G401 (cell line): ENCODE data around the gene SETSIP. TPM values are rescaled to one million over a fixed set of nuclear protein-coding genes. Genes with fewer than 3 reads are reported as not detected.
"Not testable (repeated sequence)": the region's sequence is repeated elsewhere in the genome, so short reads cannot be mapped to it uniquely, and the experiment has no call there.

ENCODE experiments used
- DNase-seq: peaks from one replicate; pipeline ENCODE4 v3.0.0-alpha.2; 2015; ENCODE audit warnings: low spot score
- in situ Hi-C: cut with HindIII; loops from 2 replicates; pipeline ENCODE4 v1.10.0; 2016; ENCODE audit warnings: low sequenced_read_pairs, mixed read lengths
- total RNA-seq: library from RNA; depleted of rRNA; stranded (reverse); fragments of >200 nt; shearing (Covaris generic); gene quantifications from 2 replicates; pipeline ENCODE4 v1.2.3, GENCODE V29; 2014; rRNA removed

The SETSIP gene
- total RNA-seq, 1 experiment from 2014 or later = 0.88 TPM

- no peak for DNase-seq
- in situ Hi-C loops = no loop called here
These were observed 8.9 kb downstream of the SETSIP start for GRCh38 chr1:92066321-92066720.

- in situ Hi-C loops = no loop called here
- DNase-seq = no peak
These were observed 10.2 kb downstream of the SETSIP start for GRCh38 chr1:92065042-92065441.

GRCh38 chr1:92051948-92052347, 23.3 kb downstream of the SETSIP start:
- in situ Hi-C loops = no loop called here
- DNase-seq = no peak

GRCh38 chr1:92045766-92046495, 29.3 kb downstream of the SETSIP start:
- in situ Hi-C loops = no loop called here
- no peak for DNase-seq

- in situ Hi-C loops = no loop called here
- DNase-seq = no peak
These were observed 31.6 kb downstream of the SETSIP start for GRCh38 chr1:92043621-92044020.

GRCh38 chr1:92040971-92041370, 34.2 kb downstream of the SETSIP start:
- in situ Hi-C loops = no loop called here

GRCh38 chr1:92038695-92039346, 36.4 kb downstream of the SETSIP start:
- DNase-seq = no peak
- in situ Hi-C loops = no loop called here

More at GRCh38 chr1:92040971-92041370, 34.2 kb downstream of the SETSIP start:
- DNase-seq = no peak

GRCh38 chr1:92037400-92037799, 37.8 kb downstream of the SETSIP start:
- in situ Hi-C loops = no loop called here
- no peak for DNase-seq

GRCh38 chr1:92031281-92032110, 43.7 kb downstream of the SETSIP start:
- DNase-seq = peak; percentile 46
- in situ Hi-C loops = no loop called here

GRCh38 chr1:92030656-92031107, 44.5 kb downstream of the SETSIP start:
- peak; percentile 79 for DNase-seq
- in situ Hi-C loops = no loop called here

- in situ Hi-C loops = no loop called here
- peak; percentile 32 for DNase-seq
These were observed 45.8 kb downstream of the SETSIP start for GRCh38 chr1:92029241-92029922.

- in situ Hi-C loops = no loop called here
- no peak for DNase-seq
These were observed 48.4 kb downstream of the SETSIP start for GRCh38 chr1:92026806-92027205.

GRCh38 chr1:92026042-92026441, 49.2 kb downstream of the SETSIP start:
- DNase-seq, in situ Hi-C loops: not testable (repeated sequence)

Other genes starting within 250 kb of the SETSIP start
- 30.2 and 33.6 TPM in 2 replicates for gene TGFBR3, start 189.3 kb downstream of the SETSIP start, total RNA-seq
- gene BRDT, start 126.0 kb downstream of the SETSIP start, total RNA-seq = 0.55 TPM in 1 of 2 replicates, not detected in the other
- 13.4 and 17.8 TPM in 2 replicates for gene EPHX4, start 45.4 kb downstream of the SETSIP start, total RNA-seq
- 2.9 and 8.0 TPM in 2 replicates for gene BTBD8, start 4.9 kb upstream of the SETSIP start, total RNA-seq
- not detected in 2 replicates for gene C1orf146, start 142.5 kb upstream of the SETSIP start, total RNA-seq
- 35.2 and 39.2 TPM in 2 replicates for gene GLMN, start 223.6 kb upstream of the SETSIP start, total RNA-seq
- 17.3 and 38.1 TPM in 2 replicates for gene RPAP2, start 223.6 kb upstream of the SETSIP start, total RNA-seq